ENCODE data around the gene ZCRB1.

ZCRB1 gene

DNA sequence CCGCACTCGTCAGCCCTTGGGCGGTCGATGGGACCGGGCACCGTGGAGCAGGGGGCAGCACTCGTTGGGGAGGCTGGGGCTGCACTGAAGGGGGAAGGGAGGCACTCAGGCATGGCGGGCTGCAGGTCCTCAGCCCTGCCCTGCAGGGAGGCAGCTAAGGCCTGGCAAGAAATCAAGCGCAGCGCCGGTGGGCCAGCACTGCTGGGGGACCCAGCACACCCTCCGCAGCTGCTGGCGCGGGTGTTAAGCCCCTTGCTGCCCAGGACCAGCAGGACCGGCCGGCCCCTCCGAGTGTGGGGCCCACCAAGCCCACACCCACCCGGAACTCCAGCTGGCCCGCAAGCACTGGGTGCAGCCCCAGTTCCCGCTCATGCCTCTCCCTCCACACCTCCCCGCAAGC is 52.2 kb downstream of the ZCRB1 start:
- TF ChIP-seq GATA2 (IDR thresholded peaks at IDR 0.05; ENCODE audit: low read depth, low read length): no peak
- no peak for TF ChIP-seq GATA3 (IDR thresholded peaks at IDR 0.05; ENCODE audit: low read depth, low read length)

DNA sequence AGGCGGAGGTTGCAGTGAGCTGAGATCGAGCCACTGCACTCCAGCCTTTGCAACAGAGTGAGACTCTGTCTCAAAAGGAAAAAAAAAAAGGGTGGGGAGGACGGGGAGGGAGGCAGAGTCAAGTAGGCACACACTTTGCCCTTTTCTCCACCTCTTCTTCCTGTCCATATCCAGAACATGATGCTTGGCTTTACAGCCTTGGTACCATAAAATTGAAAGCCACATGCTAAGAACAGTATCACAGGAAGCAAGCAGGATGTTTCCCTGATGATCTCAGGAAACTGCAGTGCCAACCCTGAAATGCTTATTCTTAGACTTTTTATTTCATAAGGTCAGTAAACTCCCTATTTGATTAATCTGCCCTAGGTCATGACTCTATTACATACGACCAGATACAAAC is 55.3 kb downstream of the ZCRB1 start:
- no peak for TF ChIP-seq GATA3 (IDR thresholded peaks at IDR 0.05; ENCODE audit: low read depth, low read length)

DNA sequence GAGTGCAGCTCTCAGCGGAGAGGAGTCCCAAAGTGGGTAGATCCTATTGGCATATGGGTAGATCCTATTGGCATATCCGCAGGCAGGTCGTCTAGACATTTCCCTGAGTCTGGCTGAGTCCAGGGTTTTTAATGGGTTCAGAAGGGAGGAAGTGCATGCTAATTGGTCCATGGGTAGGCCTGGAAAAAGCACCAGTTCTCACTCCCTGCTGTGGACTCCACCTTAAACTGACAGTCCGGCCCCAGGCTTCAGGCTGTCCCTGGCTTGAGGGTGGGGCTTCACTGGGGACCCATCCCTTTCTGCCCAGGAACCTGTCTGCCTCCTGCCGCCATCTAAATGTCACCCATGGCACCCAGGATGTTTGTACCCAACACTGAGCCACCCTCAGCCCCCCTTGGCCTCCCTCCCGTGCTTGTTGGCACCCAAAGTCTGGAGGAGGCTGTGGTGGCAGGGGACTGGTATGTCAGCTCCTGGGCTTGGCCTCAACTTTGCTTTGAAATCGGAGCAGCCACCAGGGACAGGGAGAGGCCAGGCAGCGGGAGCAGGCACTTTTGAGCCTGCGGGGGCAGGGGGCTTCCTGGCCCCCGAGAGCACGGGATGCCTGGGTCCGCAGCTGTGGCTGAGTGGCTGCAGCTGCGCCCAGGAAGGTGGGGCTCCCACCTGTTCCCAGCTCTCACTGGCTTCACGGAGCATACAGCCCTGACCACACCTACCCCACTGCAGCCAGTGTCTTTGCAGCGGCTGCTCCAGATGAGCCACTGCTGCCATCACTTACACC is 58.3 kb downstream of the ZCRB1 start:
- TF ChIP-seq GATA2 (IDR thresholded peaks at IDR 0.05; ENCODE audit: low read depth, low read length) (no peak), GATA3 (IDR thresholded peaks at IDR 0.05; ENCODE audit: low read depth, low read length) (no peak)

DNA sequence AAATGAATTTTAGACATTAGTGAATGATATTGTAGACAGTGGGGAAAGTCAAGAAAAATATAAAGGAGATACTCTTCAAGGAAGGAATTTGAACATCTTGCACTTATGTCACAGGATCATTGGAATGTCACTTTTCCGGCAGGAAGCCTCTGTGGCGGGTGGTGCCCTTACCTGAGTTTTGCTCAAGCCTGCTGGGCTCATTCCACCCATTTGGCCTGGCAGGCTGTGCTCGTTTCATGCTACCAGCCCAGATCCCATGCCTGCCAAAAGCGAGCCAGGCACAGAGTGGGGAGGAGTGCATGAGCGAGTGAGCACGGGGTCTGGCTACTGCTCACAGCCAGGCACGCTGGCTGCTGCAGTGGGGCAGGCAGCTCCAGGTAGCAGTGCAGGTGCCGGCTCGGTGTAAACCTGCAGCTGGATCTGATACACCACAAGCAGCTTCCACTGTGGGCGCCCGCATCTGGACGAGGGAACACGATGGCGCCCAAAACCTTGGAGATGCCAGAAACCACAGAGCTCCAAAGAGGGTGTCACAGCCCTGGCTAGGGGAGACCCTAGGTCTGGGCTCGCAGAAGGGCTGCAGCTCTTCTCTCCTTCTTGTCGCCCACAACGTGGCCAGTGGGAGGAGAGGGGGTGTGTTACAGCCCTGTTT is 59.2 kb downstream of the ZCRB1 start:
- TF ChIP-seq GATA3 (IDR thresholded peaks at IDR 0.05; ENCODE audit: low read depth, low read length): no peak

DNA sequence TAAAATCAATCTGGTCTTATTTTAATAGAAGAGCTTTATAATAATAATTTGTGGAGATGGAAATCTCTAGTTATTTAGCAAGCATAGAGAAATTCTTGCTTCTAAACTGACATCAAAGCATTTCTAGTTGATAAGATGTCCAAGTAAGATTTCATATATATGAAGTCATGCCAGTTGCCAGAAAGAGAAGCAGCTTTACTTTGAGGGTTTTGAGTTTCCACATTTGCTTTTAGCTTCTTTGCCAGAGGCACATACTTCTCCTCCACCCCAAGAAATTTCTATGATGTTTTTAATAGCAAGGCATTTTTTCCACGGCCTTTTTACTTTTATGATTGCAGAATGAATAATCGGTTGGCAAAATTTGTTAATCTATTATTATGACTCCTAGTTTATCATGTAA is 63.6 kb downstream of the ZCRB1 start:
- no peak for TF ChIP-seq GATA3 (IDR thresholded peaks at IDR 0.05; ENCODE audit: low read depth, low read length)
- TF ChIP-seq GATA2 (IDR thresholded peaks at IDR 0.05; ENCODE audit: low read depth, low read length): no peak

Data from SH-SY5Y (cell line).